A204.1 (cell line): ENCODE results near the gene COL15A1.

ENCODE experiments used
- FAIRE-seq: peaks from 2 replicates; lab custom pipeline; 2012; peaks lifted over from hg19 to GRCh38; lab: Jason Lieb, UNC

Gene COL15A1

DNA sequence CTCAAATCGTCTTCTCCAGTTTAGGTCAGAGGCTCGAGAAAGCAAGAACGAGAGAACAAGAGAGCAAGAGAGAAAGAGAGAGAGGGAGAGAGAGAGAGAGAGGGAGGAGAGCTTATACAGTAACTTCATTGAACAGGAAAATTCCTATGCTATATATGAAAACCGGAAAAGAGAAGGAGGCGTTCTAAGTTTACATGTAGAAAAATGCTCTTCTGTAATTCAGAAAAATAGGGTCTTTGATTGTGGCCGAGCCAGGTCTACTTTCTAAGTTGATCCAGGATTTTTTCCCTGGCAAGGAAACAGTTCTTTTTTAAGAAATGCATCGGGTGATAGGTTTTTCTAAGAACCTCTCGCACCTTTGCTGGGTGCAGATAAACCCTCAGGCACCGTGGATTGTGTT lies 29.5 kb downstream of the COL15A1 start:
- FAIRE-seq, result no peak

DNA sequence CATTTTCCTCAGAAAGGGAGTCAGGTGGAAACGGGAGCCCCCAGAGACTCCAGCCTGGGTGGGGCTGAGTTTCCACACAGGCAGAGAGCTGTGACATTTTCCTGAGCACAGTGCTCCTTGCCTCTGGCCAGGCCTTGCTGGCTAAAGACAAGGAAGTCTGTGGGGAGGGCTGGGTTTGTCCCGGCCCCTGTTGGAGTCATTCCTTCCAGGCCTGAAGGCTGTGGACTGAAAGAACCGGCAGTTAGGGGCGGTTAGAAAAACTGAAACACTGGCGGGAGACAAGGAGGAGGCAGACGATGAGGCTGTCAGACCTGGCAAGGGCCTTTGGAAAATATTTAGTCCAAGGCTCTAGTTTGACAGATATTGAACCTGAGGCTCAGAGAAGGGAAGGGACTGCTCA lies 29.9 kb downstream of the COL15A1 start:
- FAIRE-seq, result no peak

DNA sequence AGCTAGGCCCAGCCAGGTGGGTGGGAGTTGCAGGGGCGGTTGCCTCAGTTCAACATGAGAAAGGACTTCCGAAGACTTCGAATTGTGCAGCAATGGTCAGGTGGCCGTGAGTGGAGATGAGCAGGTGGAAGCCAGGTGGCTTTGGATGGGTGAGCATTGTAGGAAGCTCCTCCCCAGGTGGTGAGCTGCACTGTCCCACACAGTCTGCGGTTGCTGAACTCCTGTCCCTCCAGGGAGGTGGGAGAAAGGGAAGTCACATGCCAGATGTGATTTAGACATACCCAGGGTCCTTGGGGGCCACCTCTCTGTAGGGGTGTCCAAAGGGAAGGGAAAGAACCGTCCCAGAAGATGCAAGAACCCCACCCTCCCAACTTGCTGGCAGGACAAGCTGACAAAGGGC lies 30.4 kb downstream of the COL15A1 start:
- no peak for FAIRE-seq

DNA sequence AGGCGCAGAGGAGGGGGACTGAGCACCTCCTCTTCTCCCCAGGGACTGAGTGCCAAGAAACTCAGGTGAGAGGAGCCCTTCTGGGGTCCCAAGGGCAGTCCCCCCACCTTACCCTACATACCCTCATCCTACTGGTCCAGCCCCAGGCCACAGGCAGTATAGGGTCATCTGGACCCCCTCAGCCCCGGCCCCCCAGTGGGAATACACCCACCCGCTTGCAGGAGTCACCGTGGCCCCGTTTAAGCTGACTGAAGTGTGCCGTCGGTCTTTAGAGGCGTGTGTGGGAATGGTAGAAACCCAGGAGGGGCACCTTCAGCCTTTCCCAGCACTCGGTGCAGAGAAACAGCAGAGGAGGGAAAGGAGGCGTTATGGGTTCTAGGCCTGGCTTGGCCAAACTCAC lies 30.8 kb downstream of the COL15A1 start:
- FAIRE-seq, result no peak

DNA sequence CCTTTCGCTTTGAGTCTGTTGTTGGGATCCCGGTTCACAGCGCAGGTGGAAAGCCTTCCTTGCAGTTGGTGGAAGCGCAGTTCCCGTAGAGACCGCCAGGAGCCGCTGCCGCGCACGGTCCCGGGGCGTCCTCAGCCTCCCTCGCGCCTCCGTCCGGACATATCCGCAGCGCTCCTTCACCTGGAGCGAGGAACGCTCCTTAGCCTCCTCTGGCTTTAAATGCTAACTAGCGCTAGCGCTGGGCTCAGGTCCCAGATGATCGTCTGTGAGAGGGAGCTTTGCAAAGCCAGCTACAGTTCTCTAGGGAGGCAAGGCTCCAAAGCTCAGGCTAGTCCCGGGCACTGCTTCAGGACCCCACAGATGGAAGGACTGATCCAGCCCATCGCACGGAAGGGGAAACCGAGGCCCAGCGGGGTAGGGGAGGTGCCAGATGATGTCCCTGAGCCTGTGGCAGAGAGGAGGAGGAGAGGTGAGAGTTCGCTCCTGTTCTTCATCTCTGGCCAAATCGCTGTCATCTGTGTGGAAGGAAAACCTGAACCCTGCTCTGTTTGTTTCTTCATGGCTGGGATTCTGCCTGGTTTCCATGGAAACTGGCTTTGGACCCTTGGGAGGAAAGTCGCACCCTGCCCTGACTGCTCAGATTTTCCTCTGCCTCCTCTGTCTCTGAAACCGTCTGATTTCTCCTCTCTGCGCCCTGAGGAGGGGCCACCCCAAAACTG lies 31.4 kb downstream of the COL15A1 start:
- no peak for FAIRE-seq

DNA sequence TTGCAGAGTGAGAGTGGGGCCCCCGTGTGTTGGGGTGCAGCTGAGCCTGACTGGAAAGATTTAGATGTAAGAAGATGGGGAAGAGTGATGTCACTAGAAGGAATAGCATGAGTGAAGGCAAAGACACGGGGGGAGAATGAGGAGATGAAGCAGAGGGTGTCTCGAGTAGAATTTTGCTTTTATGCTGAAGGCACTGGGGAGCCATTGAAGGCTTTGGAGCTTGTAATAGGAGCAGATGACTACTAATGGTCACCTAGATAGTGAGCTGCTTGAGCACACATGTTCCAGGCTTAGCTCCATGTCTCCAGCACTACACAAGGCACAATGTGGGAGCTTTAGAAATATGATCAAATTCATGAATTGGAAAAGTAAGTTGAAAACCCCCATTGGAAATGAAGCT lies 32.1 kb downstream of the COL15A1 start:
- no peak for FAIRE-seq

DNA sequence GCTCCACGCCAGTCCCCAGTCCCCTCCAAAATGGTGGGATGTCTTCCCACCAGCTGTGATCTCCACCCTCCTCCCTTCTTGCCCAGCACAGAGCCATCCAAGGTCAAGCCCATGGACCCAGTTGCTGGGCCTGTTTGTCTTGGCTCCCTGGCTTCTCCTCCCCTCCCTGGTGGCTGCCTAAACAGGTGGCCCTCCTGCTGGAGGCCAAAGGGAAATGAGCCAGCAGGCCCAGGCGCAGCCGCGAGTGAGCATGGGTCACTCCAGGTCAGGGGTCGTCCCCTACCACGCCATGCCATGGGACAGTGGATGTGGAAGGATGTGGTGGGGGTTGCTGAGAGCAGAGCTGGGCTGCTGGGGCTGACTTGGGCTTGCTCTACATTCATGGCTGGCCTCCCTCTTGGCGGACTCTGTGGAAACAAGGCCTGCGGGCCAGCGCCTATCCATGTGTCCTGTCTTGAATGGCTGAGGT lies 33.6 kb downstream of the COL15A1 start:
- FAIRE-seq, result no peak

DNA sequence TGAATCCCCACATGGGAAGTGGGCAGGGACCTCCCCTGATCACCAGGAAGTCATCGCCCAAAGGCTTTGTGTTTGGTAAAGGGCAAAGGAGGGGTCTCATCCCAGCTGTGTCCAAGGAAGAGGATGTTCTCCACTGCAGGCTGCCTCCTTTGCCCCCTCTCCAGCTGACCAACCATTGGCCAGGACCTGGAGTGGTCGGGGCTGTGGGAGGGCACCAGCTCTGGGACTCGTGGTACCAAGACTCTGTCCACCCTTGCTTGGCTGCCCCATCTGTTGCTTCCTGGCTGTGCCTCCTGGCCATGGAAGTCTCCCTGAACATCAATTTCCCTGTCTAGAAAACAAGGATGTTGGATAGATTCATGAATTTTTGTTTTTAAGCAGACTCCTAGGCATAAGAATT lies 34.1 kb downstream of the COL15A1 start:
- FAIRE-seq, result no peak

DNA sequence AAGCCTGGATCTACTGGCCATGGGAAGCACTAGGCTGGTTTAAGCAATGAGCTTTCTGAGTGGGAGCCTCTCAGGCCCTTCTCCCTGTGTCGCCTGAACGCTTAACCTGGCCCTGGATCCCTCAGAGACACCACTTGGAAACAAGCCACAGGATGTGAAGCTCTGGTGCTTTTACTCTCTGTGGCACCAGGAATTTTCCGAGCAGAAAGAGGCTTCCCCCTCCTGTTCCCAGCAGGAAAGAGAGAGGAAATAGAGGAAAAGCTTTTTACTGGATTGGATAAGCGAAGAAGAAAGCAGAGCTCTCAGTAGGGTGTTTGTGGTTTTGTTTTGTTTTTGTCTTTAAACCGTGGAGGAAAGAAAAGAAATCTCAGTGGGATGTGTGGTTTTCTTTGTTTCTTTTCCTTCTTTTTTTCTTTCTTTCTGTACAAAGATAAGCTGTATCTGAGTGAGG lies 34.5 kb downstream of the COL15A1 start:
- FAIRE-seq, result no peak

DNA sequence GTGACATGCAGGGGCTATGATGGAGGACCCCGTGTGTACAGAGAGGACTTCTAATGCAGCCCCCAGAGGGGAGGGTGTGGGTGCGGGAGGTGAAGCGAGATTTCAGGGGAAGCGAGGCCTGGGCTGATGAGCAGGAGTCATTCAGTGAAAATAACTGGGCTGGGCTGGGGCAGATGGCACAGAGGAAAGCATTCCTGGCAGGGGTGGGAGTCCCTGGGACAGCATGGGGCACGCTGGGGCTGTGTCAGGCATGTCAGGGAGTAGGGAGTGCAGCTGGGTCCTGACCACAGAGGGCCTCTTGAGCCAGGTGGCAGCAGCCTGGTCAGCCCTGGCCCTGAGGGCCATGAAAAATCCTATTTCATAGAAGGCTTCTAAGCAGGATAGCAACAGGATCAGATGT lies 36.6 kb downstream of the COL15A1 start:
- no peak for FAIRE-seq

DNA sequence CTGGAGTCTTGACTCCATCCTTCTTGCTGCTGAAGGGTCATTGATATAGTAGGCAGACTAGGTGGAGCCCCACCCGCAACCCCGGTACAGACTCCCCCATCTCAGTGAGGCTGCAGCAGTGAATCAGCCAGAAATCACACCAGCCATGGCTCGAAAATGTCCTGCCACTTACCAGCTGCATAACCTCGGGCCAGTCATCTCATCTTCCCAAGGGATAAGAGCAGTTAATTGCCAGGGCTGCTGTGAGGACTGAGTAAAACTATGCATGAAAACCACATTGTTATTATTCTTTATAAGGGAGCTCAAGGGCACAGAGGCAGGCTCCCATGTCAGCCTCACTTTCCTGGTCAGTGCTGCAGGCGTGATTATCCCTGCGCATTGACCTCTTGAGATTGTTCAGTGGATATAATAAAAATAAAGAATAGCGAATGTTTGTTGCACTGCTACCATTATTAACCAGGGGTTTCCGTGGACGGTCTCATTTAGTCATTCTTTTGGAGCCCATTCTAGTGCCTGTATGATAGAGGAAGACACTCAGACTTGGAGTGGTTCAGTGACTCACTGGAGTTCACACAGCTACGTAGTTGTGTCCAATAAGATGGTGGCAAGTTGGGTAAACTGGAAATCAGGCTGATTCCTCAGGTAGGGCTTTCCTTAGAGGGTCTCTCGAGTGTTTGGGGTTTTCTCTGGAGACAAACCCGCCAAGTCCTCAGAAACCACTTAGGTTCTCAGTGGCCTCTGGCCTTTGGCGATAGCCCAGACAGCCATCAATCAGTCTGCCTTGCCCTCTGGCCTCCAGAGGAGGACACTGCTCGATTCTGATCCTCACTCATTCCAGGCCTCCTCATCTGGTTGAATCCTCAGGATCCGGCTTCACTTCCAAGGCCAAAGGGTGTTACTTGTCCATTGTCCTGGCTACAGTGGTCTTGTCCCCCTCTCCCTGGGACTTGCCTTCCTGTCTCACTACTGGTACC lies 39.9 kb downstream of the COL15A1 start:
- no peak for FAIRE-seq

DNA sequence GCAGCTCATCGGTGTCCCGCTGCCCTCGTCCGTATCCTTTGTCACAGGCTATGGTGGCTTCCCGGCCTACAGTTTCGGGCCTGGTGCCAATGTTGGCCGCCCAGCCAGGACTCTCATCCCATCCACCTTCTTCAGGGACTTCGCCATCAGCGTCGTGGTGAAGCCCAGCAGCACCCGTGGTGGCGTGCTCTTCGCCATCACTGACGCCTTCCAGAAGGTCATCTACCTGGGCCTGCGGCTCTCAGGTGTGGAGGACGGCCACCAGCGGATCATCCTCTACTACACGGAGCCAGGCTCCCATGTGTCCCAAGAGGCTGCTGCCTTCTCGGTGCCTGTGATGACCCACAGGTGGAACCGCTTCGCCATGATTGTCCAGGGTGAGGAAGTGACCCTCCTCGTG lies 41.9 kb downstream of the COL15A1 start:
- FAIRE-seq, result no peak

DNA sequence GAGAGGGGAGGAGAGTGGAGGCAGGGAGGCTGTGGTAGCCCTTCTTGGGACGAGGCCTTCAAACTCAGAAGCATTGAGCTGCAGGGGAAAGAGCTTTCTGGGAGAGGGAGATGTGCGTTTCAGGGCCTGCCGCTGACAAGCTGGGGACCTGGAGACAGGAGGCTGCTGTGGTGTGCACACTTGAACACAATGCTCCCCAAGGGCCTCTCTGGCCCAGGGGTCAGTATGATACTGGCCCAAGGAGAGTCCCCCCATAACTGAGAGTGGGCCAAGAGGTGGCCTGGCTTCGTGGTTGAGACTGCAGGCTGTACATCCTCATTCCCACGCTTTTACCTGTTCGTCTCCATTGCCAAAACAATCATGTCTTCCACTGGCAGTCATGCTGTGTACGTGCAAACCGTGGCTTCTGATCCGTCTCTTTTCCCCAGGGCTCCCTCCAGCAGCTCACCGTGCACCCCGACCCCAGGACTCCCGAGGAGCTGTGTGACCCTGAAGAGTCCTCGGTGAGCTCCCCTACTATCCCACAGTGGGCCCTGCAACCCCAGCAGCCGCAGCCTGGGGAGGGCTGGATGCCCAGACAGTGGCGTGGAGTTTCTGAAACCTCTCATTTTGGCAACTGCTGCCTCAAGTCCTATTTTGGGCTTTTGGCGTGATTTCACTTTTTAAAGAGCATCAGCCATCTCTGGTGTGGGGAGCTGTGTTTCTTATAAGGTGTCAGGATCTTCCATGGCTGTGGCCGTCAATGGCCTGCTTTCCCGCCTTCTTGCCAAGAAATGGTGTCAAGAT lies 43.4 kb downstream of the COL15A1 start:
- no peak for FAIRE-seq

DNA sequence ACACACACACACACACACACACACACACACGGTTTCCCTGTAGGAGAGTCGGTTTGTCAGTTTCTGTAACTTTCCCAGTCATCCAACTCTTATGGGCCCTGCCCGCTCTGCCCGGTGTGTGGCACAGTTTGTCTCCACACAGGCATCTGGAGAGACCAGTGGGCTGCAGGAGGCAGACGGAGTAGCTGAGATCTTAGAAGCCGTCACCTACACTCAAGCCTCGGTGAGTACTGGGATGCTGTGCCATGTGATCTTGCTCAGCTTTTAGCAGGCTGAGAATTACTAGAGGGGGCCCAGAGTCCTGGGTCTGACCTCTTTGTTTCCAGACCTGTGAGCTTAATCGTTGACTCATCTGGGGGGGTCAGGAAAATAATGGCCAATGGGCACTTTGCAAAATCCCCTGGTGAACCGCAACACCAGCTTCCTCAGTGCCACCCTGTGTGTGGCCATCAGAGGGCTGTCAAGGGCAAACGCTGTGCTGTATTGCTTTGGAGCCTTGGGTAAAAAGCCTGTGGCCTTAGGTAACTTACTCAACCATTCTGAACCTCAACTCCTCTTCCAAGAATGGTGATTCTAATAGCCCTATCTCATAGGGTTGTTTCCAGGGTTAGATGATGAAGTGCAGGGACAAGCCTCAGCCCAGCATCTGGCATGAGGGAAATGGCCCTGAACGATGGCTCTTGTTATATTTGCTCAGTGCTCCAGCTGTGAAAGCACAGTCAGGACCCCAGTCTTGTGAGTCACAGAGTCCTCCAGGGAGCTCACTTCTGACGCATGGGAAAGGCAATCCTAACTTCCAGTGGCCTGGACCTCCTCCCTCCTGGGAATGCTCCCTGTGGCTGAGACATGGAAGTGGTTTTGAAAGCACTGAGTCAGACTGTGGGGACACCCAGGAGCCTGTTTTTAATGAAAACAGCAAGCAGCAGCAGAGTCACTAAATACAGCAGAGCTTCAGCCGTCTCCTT lies 45.6 kb downstream of the COL15A1 start:
- FAIRE-seq, result no peak

DNA sequence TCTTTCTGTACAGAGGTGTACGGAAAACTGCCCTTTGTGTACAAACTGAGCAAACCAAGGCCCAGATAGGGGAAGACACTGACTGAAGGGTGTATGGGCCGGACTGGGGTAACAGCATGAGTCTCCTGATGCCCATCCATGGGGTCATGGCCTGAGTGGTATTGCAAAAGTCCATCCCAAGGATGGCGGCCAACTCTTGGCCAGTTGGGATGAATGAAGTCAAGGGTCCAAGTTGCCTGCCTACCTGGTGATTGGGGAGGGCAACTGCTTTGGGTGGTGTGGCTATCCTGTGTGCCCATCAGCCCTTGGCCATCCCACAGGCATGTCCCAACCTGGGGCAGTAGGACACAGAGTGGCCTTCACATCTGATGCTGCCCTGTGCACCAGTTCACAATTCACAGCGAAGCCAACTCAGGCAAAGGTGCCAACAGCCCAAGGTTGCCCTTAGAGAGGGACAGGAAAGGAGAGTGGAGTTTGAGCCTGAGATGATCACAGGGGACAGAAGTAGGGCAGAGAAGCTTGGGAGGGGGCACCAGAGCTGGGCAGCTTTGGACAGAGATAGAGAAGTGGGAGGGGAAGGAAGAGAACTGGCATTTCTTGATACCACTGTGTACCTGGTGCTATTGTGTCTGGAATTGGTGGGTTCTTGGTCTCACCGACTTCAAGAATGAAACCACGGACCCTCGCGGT lies 46.6 kb downstream of the COL15A1 start:
- no peak for FAIRE-seq

DNA sequence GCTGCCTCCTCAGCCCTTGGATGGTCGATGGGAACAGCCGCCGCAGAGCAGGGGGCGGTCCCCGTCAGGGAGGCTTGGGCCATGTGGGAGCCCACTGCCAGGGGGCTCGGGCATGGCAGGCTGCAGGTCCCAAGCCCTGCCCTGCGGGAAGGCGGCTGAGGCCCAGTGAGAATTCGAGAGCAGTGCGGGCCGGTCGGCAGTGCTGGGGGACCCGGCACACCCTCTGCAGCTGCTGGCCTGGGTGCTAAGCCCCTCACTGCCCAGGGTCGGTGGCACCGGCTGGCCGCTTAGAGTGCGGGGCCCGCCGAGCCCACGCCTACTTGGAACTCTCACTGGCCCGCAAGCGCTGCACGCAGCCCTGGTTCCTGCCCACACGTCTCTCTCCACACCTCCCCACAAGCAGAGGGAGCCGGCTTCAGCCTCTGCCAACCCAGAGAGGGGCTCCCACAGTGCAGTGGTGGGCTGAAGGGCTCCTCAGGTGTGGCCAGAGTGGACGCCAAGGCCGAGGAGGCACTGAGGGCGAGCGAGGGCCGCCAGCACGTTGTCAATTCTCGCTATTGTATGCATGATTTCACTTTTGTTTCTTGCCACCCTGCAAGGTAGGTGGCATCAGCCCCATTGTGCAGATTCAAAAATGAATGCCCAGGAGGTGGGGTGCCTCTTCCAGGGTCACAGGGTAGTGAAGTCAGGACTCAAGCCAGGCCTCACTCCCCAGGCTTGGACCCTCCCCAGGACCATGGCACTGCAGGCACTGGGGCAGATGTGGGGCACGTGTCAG lies 48.6 kb downstream of the COL15A1 start:
- no peak for FAIRE-seq

DNA sequence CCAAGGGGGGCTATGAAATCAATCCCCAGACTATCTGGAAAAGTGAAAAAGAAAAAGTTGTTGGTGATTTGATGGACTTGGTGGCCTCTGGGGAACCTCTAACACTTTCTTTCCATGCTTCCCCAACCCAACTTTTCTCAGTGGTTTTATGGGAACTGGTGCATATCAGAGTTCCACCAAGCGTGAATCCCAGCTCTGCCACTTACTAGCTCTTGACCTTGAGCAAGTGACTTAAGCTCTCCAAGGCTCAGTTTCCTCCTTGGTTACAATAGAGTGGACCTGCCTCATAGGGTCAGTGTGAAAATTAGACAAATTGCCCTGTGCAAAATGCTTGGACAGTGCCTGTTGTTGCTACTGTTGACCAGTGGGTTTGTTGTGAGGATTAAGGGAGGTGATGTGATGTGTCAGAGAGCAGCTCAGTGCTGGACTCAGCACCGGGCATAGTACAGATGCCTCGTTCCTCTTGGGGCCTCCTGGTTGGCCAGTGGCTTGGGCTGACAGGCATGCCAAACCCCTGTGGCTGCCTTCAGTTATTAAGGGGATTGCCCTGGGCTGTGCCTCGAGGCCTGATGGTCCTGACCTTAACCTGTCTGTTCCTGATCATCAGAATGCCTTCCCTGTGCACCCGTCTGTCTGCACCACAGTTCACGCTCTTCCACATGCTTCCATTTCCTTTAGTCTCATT lies 49.3 kb downstream of the COL15A1 start:
- no peak for FAIRE-seq

DNA sequence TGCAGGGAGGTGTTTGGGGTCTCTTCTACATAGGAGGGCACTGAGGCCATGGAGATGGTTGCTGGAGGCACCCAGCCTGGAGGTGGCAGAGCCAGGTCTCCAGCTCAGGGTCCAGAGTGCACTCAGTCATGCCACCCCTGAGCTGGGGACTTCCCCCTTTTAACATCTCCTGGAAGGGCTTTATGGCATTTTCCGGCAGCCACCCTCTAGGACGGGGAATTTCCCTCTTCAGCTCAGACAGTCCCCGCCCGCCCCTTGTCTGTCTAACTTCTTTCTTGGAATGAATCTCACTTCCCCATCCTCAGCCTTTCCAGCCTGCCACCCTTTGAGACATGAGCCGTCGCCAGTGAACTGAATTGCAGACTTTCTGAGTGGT lies 49.9 kb downstream of the COL15A1 start:
- no peak for FAIRE-seq
